Tibial nerve (tissue), 3 donors: ENCODE results near the gene MYO1B.

Experiments
- CTCF ChIP-seq, 5 experiments: fragments of 200-600 bp in 3 of 5; fragments of 450-650 bp in 2 of 5; sonication (generic) in 3 of 5; IDR thresholded peaks; one replicate each; pipeline ENCODE4 v1.5.1; 2016 to 2019; ENCODE audit warnings: antibody characterized with exemption in 5 of 5, mild to moderate bottlenecking in 3 of 5, moderate library complexity in 2 of 5
- POLR2A ChIP-seq, 2 donors: fragments of 450-650 bp; IDR thresholded peaks; one replicate each; pipeline ENCODE4 v1.6.1; 2017; ENCODE audit warnings: antibody characterized with exemption in 2 of 2, mild to moderate bottlenecking in 2 of 2, moderate library complexity in 2 of 2

- TF ChIP-seq CTCF (IDR thresholded peaks at IDR 0.05): no peak
- no peak for TF ChIP-seq POLR2A (IDR thresholded peaks at IDR 0.05)
These were observed 16.9 kb upstream of the MYO1B start for GRCh38 chr2:191228333-191228732.
